HL-60 (cell line): ENCODE data around the gene NCS1.

Experiments used
- DNase-seq, 2 experiments: peaks; one replicate each; pipeline ENCODE4 v3.0.0-alpha.2; 2010 to 2020; ENCODE audit warnings: low read depth in 1 of 2, low spot score in 1 of 2
- H3K27ac ChIP-seq: fragments of 250-450 bp; sonication (Bioruptor Pico); replicated peaks from 2 replicates; pipeline ENCODE4 v1.5.1; 2020; ENCODE audit warnings: mild to moderate bottlenecking, moderate library complexity
- H3K27me3 ChIP-seq: fragments of 250-450 bp; sonication (Bioruptor Pico); 2 replicates; pipeline ENCODE4 v1.5.1; 2021; ENCODE audit warnings: mild to moderate bottlenecking, moderate library complexity; ENCODE audit not compliant: insufficient read depth, poor library complexity, severe bottlenecking
- H3K4me3 ChIP-seq: replicated peaks from 2 replicates; pipeline ENCODE4 v1.5.1; 2011; ENCODE audit warnings: mild to moderate bottlenecking, control low read depth, low read length; ENCODE audit not compliant: insufficient read depth
- CTCF ChIP-seq: IDR thresholded peaks from one replicate; pipeline ENCODE4 v1.5.1; 2011; ENCODE audit warnings: low read length, control low read depth, inconsistent platforms; ENCODE audit not compliant: insufficient read depth
- GABPA ChIP-seq: IDR thresholded peaks from 2 replicates; pipeline ENCODE4 v1.6.1; 2012; ENCODE audit warnings: low read depth
- POLR2AphosphoS5 ChIP-seq: IDR thresholded peaks from 2 replicates; pipeline ENCODE4 v1.6.1; 2012; ENCODE audit warnings: low read depth
- REST ChIP-seq: IDR thresholded peaks from 2 replicates; pipeline ENCODE4 v1.6.1; 2012; ENCODE audit warnings: low read depth; ENCODE audit not compliant: insufficient replicate concordance
- SPI1 ChIP-seq: IDR thresholded peaks from 2 replicates; pipeline ENCODE4 v1.6.1; 2012; ENCODE audit warnings: low read depth, mild to moderate bottlenecking, borderline replicate concordance

The NCS1 gene

DNA sequence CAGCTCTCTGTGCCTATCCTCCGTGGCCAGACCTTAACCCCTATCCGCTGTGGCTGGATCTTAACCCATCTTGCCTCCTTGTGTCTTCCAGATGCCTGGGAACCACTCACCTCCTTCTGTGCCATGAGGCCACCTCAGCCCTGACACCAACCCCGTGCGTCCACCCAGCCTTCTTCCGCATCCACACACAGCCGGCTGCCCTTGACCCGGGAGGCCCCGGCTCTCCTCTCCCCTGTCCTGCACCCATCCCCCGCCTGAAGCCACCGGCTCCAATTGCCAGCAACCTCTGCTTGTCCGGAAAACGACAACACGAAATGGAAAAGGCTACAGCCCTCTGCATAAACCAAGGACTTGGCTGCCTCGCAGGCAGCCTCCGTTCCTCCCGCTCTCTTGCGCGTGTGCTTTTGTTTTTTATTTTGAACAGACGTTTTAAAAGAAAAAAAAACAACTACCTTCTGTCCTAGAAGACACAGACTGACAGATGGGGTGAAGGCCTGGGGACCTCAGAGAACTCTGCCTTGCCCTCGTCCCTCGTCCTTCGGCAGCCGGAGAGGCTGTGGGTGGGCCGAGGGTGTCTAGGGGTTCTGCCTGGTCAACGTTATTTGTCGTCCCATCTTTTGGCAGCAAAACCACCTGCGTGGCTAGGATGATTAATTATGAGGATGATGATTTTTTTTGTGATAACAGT lies 60.8 kb downstream of the NCS1 start:
- H3K27ac ChIP-seq: no peak overlapping the region
- TF ChIP-seq SPI1: no peak
- TF ChIP-seq REST: no peak
- no peak for TF ChIP-seq POLR2AphosphoS5
- no peak for TF ChIP-seq GABPA
- no peak for TF ChIP-seq CTCF
- H3K27me3 ChIP-seq: no peaks in the 10 kb centered on the region
- no peak for DNase-seq
- H3K4me3 ChIP-seq: no peak overlapping the region

- no peak for DNase-seq
- no peak for TF ChIP-seq SPI1
- TF ChIP-seq CTCF: no peak
- no peak for TF ChIP-seq POLR2AphosphoS5
- TF ChIP-seq REST: no peak
- TF ChIP-seq GABPA: no peak
- no peak overlapping the region for H3K4me3 ChIP-seq
- no peak overlapping the region for H3K27ac ChIP-seq
- H3K27me3 ChIP-seq: no peaks in the 10 kb centered on the region
Measured at GRCh38 chr9:130233587-130233945, 61.4 kb downstream of the NCS1 start.

DNA sequence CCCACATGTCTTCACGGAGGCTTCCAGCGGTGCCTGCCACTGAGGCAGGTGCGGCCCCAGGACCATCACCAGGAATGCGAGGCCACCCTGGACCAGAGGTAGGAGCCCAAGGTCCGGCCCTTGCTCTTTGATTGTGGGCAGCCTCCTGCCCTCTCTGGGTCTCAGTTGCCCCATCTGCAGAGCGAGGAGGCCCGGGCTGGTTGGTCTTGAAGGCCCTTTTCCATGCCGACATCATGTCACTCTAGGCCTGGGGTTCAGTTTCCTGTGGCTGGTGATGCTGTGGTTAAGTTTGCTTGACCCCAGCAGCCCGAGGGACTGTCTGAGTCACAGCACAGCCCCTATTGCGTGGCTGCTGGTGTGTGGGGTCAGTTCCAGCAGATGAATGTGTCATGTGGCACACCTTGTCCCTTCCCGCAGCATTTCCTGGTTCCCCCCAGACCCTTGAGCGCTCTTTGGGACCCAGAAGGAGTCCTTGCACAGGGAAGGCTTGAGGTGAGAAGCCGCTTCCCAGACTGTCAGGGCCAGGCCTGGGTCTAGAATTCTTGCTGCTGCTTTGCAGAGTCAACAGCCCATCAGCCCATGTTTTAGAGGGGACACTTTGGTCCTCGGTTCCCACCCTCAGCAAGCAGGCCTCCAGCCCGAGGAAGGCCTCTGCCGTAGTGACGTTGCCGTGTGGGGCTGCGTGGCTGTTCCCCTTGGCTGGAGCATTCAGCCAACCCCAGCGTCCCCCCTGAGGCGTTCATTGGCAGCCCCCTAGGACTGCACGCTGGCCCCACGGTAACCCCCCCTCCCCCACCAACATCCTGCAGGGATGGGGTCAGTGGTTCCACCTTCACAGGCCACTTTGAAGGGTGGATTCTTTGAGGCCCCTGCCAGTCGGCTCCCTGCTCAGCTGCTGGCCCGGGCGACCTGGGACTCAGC lies 62.4 kb downstream of the NCS1 start:
- no peak for TF ChIP-seq REST
- TF ChIP-seq CTCF: no peak
- no peak for TF ChIP-seq SPI1
- TF ChIP-seq GABPA: no peak
- TF ChIP-seq POLR2AphosphoS5: no peak
- no peak for DNase-seq
- Histone ChIP-seq H3K27ac (no peak overlapping the region), H3K4me3 (no peak overlapping the region), H3K27me3 (no peaks in the 10 kb centered on the region)
